ENCODE data around the gene HRH3.

Gene HRH3

DNA sequence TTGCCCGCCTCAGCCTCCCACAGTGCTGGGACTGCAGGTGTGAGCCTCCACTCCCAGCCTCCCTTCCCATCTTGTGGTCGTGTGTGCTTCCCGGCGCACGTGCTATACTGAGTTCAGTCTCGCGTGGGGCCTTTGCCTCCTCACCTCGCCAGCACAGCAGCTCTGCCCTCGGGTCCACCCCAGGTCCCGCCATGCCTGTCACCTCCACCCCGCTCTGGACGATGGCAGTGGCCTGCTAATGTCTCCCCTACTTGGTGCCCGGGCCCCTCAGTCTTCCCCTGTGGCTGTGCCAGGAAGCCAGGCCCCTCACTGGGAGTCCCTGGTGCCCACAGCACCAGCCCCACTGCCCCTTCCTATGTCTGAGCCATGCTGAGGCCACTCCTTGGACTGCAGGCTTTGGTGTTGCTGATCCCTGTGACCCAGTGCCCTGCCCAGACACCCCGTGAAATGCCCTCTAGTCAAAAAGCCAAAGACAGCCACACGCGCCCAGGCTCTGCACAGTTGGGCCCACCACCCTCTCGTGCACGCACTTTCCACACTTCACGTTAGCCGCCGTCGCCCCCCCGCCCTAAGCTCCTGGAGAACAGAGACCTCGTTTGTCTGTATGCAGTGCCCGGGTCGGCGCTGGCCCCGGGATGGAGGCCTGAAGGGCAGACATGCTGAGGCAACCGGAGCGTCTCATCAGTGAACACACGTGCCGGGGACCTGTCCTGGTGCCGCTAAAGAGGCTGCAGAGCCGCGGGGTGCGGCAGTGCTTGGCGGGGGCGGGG, 14.3 kb downstream of the HRH3 start:
- TF ChIP-seq, protein P1, sequence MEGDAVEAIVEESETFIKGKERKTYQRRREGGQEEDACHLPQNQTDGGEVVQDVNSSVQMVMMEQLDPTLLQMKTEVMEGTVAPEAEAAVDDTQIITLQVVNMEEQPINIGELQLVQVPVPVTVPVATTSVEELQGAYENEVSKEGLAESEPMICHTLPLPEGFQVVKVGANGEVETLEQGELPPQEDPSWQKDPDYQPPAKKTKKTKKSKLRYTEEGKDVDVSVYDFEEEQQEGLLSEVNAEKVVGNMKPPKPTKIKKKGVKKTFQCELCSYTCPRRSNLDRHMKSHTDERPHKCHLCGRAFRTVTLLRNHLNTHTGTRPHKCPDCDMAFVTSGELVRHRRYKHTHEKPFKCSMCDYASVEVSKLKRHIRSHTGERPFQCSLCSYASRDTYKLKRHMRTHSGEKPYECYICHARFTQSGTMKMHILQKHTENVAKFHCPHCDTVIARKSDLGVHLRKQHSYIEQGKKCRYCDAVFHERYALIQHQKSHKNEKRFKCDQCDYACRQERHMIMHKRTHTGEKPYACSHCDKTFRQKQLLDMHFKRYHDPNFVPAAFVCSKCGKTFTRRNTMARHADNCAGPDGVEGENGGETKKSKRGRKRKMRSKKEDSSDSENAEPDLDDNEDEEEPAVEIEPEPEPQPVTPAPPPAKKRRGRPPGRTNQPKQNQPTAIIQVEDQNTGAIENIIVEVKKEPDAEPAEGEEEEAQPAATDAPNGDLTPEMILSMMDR (IDR thresholded peaks at IDR 0.05) = no peak

GRCh38 chr20:62203378-62204030, 16.6 kb downstream of the HRH3 start:
- TF ChIP-seq, protein P1 (IDR thresholded peaks at IDR 0.05) = no peak

DNA sequence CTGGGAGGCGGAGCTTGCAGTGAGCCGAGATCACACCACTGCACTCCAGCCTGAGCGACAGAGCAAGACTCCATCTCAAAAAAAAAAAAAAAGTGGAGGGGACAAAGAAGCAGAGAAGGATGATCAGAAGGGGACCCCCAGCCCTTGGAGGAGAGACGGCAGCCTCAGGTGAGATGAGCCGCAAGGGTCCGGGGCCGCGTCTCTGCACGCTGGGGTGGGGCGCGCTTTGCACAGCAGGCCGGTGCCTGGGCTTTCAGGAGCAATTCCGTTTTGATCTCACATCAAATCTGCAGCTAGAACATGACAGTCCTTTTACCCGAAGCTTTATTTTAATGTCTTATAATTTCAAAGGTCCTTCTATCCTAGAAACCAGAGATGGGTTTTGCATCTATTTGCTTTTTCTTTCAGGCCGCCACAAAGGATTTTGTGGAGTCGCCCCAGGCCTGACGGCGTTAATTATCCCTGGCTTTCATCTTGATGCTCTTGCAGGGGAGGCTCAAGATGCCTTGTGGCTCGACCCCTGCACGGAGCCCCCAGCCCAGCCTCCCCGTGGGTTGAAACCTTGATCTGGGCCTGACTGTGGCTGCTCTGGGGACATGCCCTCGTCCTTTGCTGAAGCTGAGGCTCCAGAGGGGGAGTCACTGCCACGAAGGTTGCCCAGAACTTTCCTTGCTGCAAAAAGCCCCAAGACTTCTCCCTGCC, 17.3 kb downstream of the HRH3 start:
- TF ChIP-seq, protein P1 (IDR thresholded peaks at IDR 0.05) = no peak

- TF ChIP-seq, protein P1 (IDR thresholded peaks at IDR 0.05) = no peak
Observed at GRCh38 chr20:62202083-62202395, 18.0 kb downstream of the HRH3 start.

DNA sequence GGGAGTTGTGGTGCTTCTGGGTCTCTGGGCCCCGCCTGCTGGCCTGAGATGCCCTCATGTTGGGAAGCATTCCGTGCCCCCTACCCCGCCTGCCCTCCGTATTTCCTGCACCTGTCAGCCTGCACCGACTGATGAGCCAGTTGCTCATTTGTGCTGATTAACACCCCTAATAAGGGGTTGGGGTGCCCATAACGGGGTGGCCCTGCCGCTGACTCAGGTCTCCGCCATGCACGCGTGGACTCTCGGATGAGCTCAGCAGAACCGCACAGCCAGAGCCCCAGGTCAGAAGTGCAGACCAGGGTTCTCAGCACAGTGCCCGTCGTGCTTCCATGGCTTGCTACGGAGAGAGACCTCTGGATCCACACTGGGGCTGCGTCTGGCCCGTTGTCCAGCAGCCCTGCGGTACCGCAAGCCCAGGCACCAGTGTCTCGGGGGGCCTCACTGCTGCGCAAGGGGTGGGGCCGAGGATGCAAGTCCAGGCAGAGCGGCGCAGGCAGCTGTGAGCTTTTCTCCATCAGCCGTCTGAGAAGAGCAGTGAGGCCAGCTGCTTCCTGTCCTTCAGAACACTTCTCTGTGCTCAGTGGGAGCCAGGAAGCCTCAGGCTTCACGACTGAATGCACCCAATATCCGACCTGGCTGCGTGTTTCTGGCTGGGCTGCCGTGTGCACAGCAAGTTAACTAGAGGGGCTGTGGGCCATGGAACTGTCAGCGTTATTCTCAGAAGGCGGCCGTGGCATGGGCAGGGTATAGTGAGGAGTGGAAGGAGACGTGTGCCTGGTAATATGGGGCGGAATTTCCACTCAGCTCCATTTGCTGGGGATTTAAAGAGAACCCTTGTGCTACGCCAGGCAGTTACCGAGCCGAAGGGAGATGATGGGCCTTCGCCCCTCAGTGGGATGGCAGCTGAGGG, 18.6 kb downstream of the HRH3 start:
- TF ChIP-seq, protein P1 (IDR thresholded peaks at IDR 0.05) = no peak

- TF ChIP-seq, protein P1 (IDR thresholded peaks at IDR 0.05) = no peak
Observed at GRCh38 chr20:62200491-62201172, 19.4 kb downstream of the HRH3 start.

Measured in LNCAP (cell line).